NCI-H2081 treated with DMSO at 0.1 percent for 48 hours (cell line): Measurements from ENCODE around the gene PXN.
"Not testable (repeated sequence)": the region's sequence is repeated elsewhere in the genome, so short reads cannot be mapped to it uniquely, and the experiment has no call there.

ENCODE experiments used
- DNase-seq: peaks from one replicate; lab custom pipeline; 2025; lab: John Stamatoyannopoulos, UW

Gene PXN

DNA sequence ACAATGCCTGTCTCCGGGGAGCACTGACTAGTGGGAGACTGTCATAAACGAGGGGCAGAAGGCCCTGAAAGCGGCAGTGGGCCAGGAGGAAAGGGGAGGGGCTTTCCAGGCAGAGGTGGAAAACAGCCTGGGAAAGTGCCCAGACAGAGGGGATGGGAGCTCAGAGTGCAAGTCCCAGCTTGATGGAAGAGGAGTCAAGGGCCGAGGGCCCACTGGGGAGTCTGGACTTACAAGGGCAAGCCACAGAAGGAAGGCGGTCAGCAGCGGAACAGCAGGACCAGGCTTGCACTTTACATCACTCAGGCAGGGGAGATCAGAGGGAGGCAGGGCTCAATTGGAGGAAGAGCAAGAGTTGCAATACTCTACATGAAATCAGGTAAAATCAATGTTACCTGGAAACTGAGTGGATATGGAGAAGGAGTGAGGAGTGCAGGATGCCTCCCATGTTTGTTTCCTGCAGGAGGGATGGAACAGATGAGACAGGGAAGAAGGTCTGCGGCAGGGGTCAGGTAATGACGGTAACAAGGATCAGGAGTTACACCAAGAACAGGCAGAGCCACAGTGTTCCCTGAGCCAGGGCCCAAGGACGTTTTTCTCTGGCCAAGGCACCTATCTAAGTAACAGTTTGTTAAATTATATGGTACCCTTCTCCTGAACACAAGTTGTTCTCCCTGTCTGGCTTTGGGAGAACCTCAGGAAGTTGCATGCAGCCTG is 23.8 kb downstream of the PXN start:
- DNase-seq: no peak

DNA sequence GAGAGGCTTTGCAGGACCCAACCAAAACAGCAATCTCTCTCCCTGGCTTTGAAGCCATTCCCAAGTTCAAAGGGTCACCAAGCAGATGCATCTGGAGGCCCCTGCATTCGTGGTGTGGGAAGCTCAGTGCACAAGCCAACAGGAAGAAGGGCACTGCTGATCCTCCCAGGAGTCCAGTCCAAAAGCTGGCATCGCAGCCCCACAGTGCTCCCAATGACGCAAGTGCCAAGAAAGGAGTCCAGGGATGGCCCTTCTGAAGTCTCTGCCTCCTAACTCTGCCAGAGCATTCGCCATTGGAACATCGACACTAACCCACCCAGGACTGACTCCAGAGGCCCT is 25.1 kb downstream of the PXN start:
- no peak for DNase-seq

DNA sequence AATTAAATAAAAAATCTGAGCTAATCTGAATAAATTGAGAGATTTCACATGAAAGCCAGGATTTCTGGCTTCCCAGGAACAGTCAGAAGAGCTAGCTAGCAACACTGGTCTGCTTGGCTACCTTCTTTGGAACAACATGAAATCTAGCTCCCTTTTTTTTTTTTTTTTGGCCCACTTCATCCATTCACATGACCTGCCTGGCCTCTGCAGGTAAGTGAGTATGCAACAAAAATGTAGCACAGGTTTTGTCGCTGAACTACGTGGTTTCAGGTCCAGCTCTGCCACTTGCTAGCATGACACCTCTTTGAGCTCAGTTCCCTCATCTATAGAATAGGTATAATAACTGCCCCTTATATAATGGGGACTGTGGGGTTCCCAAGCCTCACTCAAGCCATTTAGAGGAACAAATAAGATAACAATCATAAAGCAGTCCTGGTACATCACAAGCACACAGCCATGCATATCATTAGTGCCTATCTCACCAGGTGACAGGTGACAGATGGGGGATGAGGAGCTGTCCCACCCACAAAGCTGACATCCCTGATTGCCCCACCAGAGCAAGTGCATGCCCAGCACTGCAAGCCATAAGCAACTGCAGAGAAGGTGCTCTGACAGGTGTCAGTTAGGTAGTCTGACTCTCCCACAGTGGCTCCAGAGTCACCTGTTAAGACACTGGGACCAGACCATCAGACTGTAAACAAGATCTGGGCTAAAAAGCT is 25.6 kb downstream of the PXN start:
- no peak for DNase-seq

DNA sequence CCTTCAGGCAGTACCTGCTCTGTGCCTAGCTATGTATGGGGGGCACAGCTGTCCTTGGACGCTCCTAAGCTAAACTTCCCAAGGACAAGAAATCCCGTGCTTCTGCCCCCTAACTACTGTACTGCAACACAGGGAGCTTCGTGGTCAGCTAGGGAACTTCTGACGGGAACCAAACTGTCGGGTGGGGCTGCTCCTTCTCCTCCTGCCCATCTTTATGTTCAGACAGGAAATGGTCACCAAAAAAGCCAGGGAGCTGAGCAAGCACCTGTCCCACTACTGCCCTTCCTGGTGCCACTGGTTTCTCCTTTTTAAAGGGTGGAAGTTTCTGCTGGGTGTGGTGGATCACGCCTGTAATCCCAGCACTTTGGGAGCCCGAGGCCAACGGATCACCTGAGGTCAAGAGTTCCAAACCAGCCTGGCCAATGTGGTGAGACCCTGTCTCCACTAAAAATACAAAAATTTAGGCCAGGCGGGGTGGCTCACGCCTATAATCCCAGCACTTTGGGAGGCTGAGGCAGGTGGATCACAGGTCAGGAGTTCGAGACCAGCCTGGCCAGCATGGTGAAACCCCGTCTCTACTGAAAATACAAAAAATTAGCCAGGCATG is 26.6 kb downstream of the PXN start:
- DNase-seq: no peak

DNA sequence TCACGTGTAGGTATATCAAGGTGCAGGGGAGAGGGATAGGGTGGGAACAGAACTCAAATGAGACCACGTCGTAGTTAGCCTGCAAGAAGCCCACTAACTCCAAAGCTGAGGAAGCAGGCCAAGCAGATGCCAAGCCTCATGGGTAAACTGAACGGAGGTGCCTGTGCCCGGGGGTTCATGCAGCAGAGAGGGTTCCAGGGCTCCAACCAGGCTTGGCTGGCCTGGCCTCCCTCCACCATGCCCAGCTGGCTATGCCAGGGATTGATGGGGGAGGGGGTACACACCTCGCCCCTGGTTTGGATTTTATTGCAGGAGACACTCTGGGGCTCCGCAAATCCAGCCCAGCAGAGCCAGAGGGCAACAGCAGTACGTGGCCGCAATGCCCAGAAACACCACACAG is 27.3 kb downstream of the PXN start:
- no peak for DNase-seq

DNA sequence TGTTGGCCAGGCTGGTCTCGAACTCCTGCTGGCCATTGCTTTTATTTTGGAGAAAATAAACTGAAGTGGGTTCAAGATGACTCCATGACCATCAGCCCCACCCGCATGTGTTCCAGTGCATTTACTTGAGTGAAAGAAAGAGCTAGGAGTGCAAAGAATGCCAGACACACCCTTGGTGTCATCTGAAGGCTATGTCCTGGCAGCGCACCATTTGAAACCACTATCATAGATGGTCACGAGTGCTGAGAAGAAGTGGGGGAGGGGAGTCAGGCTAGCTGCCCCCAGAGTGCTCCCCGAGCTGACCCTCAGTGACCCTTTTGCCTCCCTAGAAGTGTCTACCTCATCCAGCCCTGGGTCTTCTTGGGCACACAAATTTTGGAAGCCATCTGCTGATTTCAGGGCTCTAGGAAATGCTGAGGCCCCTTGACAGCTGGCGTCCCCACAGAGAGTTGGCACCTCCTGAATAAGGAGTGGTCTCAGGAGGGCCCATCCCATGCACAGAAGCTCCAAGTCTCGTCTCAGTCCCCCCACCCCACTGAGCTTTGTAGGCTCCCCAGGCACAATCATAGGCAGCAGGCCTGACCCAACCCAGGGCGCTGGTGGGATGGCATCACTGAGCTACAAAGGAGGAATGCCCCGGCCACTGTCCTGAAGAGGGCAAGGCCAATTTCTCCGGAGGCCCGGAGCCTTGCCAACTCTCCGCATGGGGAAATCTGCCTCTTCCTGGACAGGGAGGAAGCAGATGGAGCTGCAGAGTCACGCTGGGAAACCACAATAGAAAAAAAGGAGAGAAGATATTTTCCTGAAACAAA is 28.0 kb downstream of the PXN start:
- no peak for DNase-seq

DNA sequence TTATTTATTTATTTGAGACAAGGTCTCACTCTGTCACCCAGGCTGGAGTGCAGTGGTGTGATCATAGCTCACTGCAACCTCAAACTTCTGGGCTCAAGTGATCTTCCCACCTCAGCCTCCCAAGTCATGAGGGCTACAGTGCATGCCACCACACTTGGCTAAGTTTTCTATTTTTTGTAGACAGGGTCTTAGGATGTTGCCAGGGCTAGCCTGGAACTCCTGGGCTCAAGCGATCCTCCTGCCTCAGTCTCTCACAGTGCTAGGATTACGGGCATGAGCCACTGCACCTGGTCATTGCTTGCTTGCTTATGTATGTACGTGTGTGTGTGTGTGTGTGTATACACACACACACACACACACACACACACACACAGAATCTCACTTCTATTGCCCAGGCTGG is 28.7 kb downstream of the PXN start:
- not testable (repeated sequence) for DNase-seq

DNA sequence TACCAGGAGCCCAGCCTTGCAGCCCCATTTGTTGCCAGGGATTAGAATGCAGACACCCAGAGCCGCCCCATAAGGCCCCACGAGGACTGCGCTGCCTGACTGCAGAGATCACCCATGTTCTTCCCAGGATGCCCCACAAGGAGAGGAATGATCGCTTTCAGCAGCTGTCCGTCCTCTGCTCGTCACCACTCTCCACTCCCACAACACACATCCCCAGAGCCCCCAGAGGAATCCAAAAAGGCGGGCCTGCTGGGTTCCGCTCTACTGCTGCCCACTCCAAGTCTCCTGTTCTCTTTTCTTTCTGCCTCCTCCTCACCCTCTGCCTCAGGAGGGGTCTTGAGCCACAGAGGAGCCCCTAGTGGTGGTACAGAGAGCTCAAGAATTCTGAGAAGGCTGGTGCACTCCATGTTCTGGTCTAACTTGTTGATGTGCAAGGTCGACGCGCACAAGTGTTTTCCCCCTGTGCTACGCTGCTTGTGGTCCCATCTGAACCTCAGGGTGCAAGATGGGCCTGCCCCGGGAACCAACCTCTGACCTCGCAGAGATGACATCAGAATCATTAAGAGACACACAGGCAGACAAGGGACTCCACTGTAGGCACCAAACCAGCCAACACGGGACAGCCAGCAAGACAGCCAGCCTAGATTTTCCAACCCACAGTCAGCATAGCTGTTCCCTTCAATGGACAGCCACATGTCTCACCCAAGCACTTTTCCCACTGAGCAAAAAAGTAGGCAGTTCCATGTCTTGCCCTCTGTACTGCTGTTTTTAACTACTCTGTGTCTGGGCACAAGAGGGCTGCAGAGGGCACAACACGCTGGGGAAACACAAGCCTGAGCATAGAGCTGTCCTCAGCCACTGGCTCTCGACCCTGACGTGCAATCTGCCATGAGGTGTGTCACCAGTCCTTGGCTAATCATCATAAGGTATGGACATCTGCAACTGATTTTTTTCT is 29.9 kb downstream of the PXN start:
- no peak for DNase-seq

DNA sequence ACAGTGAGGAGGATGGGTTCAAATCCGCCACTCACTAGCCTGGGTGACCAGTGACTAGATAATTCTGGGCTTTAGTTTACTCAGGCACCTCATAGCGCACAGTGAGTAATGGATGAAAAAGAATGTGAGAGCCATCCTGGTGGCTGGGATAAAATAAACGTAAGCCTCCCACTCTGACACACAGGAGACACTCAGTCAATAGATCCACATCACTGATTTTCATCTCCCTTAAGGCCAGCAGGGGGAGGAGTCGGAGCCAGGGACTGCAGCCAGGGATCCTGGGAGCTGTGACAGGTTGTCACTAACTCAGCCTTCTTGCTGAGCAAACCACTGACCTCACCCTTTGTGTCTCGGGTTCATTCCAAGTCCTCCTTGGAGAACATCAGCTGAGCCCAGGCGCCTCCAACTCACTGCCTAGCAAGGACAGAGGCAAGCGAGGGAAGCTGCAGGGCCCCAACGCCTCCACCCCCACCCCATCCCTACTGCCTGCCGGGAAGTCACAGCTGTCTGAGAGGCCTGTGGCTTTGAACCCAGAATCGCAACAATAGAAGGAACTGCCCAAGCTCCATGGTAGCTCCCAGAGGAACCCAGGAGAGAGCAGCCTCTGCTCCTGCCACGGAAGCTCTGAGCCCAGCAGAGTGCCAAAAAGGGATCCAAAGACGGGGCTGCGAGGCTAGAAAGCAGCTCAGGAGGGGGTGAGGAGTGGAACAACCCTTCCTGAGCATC is 30.7 kb downstream of the PXN start:
- DNase-seq: no peak

DNA sequence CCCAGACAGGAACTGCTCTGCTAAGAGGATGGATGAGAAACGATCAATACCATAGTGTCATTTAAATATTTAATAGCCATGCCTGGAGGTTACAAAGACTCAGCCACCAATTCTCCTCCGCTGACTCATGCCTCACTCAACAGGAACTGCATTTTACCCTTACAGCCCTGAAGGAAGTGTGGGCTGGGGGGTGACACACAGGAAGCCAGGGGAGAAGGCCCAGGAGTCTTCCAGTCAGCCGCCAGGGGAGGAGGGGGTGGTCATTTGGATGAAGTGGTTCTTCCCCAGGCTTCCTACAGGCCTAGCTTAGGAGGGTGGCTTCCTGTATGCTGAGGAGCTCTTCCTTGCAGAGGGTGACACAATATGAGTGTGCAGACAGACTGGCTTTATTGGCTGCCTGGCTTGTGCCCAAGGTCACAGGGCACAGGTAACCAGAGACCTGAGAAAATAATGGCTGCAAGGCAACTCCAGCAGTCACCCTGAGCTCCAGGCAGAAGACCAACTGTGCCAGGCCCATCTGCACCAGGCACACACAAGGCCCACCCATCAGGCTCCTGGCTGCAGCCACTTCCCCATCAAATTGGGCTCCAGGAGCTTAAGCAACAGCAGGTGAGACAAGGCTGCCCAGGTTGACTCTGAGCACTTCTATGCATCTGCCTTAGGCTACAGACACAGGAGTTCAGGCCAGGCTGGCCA is 34.1 kb downstream of the PXN start:
- no peak for DNase-seq

DNA sequence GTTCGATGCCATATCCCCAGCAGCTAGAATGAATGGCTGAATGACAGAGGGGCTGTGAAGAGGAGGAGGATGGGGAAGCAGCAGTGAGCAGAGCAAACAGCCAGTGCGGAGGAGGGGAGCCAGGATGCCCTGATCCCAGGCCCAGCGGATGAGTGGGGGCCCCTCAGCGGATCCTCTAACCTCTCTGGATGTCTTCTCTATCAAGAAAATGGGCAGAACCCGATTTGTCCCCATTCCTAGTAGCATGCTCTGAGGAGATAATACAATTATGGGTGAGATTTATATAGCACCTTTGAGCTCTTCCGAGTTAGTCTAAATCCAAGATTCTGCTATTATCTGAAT is 34.6 kb downstream of the PXN start:
- no peak for DNase-seq

DNA sequence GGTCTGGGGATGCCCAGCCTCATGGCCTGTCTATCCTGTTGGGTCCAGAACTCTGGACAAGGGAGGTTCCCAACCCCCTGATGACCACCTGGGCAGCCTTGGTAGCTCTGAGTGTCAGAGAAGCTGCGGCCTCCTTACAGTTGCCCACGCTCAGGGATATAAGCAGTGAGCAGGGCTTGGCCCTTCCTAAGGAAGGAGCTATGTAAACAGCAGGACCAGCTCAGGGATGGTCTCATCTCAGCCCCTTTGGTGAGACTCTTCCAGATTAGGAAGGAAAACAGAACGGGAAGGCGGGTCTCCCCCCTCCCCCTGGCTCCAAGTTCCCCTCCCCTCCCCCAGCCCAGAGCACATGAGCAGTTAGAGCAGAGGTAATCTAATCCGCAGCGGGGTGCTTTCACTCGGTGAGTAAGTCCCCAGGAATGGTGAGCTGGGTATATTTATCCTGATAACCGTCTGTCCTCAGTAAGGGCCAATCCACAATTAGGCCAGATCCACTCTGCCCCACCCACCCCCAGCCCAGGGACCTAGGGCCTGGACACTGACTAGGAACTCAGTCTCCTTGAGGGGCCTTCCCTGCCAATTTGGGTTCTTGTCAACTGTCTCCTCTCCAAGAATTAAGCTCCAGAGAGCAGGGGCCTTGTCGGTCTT is 35.1 kb downstream of the PXN start:
- DNase-seq: no peak

DNA sequence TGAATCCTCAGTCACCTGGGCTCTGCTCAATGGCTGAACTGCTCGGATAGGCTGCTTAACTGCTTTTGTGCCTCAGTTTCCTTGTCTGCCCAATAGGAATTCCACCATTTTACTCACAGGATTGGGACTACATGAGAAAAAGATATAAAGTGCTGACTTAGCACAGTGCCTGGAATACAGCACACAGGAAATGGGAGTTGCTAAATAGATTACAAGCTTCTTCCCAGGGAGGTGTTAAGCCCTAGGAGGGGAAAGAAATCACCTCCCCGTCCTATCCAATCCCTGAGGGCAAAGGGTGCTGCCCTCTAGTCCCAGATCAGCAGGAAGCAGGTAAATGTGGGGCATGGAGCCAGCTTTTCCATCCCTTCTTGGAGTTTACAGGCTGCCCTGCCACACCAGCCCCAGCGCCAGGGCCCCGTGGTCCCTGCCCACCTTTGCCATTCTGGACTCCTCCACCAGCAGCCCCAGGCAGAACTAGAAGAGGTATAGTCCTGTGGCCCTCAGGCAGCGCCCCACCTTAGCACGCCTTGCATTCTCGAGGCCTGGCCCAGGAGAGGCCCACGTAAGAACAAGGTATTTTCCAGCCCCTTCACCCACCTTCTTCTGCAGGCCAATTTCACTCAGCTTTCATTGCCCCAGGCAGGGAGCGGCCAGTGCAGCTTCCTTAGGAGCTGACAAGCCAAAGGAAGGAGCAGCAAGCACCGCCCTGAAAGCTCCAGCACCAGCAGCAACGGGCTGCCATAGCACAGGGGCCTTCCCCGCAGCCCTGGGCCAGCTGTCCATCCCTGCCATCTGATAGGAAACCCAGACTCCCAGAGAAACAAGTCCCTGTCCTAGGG is 35.8 kb downstream of the PXN start:
- no peak for DNase-seq

DNA sequence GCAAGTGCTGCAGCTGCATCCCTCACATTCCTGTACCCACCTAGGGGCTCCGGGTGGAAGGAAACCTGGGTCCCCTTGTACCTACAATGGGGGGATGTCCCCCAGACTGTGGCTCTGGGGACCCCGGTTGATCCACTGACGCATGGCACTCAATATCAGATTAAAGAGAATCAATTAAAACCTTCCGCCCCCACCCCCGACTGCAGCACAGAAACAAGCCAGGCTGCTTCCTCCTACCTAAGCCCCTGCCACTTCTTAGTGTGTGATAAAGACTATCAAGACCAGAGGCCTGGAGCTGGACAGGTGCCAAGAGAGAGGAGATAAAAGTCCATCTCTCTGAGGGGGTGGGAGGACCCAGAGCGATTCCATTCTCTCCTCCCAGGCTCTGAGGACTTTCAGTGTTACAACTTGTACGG is 36.5 kb downstream of the PXN start:
- no peak for DNase-seq

DNA sequence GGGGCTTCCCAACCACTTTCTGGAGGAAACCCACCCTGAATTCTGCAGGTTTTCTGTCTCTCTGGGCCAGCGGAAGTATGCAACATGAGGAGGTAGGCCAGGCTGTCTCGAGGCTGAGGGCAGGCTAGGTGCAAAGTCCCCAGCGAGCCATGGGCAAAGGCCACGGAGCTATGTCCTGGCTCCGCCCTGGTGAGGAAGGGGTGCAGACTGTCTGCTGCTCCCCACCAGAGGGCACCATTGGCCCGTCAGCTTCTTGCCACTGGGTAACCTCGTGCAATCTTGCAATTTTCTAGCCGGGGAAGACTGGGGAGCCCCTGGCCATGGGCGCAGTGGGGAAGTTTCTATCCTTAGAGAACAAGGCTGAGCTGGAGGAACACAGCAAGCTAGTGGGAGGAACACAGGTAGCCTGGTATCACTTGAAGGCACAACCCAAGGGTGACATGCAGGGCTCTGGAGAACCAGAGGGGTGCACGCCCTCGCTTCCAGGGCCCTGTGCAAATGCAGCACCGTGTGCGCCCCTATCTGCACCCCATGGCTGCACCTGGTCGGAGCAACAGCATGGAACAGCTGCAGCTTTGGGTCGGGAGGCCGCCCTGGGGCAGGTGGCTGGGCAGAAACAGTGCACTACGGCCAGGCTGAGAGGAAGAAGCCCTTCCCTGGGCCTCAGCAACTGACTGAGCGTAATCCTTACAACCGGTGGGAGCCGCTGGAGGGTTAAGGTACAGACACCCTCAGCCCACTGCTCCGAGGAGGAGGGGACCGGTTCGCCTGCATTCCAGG is 37.0 kb downstream of the PXN start:
- DNase-seq: peak; percentile 30

DNA sequence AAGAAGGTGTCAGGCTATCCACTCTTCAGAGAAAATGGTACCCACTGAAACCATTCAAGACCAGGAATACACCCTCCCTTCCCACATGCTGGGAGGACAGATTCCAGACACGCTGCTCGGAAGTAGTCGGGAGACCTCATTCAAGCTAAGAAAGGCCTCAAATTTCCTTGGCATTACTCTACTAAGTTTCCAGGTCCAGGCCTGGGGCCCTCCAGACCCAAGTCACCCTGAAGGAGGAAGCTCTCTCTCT is 37.6 kb downstream of the PXN start:
- DNase-seq: no peak

DNA sequence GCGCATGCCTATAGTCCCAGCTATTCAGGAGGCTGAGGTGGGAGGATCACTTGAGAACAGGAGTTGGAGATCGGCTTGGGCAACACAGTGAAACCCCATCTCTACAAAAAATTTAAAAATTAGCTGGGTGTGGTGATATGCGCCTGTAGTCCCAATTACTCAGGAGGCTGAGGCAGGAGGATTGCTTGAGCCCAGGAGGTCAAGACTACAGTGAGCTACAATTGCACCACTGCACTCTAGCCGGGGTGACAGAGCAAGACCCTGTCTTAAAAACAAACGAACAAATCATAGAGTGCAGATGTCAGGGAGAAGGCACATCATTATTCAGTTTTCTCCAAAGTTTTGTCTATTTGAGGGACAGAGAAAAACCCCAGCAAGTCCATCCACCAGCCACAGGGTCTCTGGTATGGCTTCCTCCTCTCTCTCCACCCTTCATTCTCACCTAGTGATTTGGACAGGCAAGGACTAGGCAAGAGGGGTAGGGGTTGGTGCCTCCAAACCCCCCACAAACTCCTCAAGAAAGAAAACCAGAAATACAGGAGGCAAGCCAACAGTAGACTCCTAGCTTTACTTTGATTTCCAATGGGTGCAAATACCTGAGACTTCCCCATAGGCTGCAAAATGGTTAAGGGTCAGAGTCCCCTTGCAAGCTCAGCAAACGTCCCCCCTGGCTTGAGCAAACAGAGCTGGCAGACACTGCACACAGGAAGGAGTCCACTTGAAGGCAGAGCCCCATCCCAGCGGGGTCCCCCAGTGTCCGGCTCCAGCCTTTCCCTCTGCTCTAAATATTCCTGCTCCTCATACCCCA is 38.1 kb downstream of the PXN start:
- no peak for DNase-seq
